MV-4-11 (cell line): ENCODE measurements around the gene HOXA2.

Source experiments
- DNase-seq: peaks from one replicate; lab custom pipeline; 2025; lab: John Stamatoyannopoulos, UW

HOXA2 gene

GRCh38 chr7:27078616-27079233, 23.8 kb downstream of the HOXA2 start:
- no peak for DNase-seq

- peak; percentile 17 for DNase-seq
Measured at GRCh38 chr7:27073076-27073475, 29.4 kb downstream of the HOXA2 start.

- peak; percentile 82 for DNase-seq
Measured at GRCh38 chr7:27071622-27072390, 30.7 kb downstream of the HOXA2 start.

- no peak for DNase-seq
Measured at GRCh38 chr7:27068259-27068658, 34.2 kb downstream of the HOXA2 start.

GRCh38 chr7:27066148-27066547, 36.3 kb downstream of the HOXA2 start:
- no peak for DNase-seq

GRCh38 chr7:27065709-27066108, 36.8 kb downstream of the HOXA2 start:
- DNase-seq = no peak

DNA sequence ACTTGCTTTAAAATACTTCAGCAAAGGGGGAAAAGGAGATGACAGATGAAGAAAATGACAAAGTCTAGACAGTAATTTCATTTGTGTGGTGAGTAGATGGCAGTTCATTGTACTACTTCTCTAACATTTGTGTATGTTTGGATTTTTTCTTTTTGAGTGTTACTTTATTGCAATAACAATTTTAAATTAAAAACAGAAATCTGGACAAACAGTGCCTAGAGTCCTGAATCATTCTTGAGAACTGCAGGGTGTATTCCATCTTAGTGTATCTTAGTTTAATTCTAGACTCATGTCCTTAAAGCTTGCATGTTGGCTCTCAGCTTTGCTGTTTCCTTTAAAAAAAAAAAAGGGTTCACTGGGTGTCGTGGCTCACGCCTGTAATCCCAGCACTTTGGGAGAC, 37.8 kb downstream of the HOXA2 start:
- DNase-seq = no peak

DNA sequence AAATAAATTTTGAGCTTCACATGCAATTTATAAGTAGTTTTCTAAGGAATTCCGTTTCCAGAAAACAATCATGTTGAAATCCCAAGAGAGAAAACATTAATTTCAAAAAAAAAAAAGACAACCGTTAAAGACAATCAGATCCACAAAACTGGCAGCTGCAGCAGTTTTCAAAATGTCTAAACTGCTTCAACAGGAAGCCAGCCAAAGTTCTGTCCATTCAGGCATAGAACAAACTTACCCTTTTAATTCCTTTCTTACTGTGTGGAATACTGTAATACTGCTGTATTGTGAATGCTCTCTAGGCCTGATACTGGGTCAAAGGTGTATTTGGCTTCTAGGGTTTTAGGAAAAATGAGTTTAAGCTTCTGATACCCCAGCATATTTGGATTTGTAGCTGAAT, 38.3 kb downstream of the HOXA2 start:
- DNase-seq = no peak

- no peak for DNase-seq
Measured at GRCh38 chr7:27062946-27063345, 39.5 kb downstream of the HOXA2 start.

DNA sequence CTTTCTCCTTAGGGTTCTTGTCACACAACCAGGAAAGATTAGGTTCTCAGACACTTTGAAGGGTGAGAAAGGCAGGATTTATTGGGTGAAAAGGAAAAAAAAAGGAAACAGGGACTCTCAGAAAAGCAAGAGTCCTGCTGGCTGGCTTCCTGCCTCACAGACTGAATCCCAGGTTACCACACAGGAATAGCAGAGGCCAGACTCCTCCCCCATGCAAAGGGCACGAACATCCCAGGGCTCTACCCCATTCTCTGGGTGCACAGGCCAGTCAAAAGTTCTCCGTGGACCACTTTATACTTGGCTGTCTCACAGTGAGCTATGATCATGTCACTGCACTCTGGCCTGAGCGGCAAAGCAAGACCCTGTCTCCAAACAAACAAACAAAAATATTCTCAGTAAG, 49.3 kb downstream of the HOXA2 start:
- DNase-seq = no peak

- no peak for DNase-seq
Measured at GRCh38 chr7:27051451-27051850, 51.0 kb downstream of the HOXA2 start.
